C1 segment of cervical spinal cord (tissue), 14 donors: ENCODE data around the gene CEND1.

Experiments used
- DNase-seq, 14 donors: peaks; one replicate each; lab custom pipeline; 2025; lab: John Stamatoyannopoulos, UW

CEND1 gene

DNA sequence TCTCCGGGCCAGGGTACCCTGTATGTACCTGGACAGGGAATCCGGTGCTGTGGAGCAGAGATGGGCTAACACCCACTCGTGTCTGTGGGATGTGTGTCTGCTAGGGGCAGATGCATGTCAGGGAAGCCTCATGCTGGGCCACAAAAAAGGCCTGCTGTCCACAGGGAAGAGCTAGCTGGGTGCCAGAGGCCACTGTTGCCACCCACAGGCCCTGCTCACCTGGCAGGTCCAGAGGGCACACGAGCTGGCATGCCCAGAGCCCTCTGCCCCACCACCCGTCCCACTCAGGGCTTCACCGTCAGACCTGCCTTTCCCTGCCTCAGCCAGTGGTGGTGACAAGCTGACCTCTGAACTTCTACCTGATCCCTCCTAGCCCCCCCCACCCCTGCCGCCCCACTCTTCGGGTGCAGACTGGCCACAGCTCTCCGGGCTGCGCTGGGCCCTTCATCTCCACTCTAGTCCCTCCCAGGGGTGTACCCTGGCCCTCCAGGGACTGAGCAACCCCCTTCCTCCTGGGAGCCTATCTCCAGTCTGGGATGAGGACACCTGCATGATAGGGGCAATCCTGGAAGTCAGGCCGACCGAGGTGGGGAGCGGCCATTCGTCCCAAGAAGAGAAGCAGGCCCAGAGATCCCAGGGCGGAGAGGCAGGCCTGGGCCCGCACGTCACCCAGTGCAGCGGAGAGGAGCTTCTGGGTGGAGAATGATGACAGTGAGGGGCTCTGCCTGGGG, 6.8 kb upstream of the CEND1 start:
- no peak for DNase-seq

GRCh38 chr11:795634-796564, 6.0 kb upstream of the CEND1 start:
- DNase-seq: peak in 10 of 14 donors; percentile 10 to 78 (median 47)

GRCh38 chr11:794766-795633, 5.1 kb upstream of the CEND1 start:
- DNase-seq: peak in 1 of 14 donors; percentile 71

DNA sequence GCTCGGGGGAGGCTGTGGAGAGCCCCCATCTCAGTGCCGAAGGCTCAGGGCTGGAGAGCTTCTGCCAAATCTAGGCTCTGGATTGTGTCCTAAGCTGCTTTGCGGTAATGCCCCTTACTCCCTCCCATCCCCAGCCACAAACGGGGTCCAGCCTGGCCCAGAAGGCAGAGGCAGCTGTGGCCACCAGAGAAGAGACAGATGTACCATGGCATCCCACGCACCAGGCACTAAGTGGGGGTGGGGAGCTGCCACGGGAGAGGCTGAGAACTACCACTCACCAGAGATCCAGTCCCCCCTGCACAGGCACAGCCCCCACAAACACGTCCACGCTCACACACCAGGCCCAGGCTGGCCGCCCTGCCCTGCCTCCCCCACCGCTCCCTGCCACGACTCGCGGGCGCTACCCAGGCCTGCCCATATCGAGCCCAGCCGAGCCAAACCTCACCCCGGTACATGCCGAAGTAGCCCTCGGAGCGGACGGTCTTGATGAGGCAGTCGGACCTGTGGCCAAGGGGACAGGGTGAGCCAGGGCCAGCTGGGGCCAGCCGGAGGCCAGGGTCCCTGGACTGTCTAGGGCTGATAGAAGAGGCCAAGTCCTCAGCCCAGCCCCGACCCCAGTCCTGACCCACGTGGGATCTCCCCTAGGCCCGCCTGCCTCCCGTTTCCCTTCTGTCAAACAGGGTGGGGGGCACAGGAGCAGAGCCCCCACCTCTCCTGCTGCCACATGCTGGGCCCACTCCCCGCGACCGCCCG, 4.3 kb upstream of the CEND1 start:
- no peak for DNase-seq

DNA sequence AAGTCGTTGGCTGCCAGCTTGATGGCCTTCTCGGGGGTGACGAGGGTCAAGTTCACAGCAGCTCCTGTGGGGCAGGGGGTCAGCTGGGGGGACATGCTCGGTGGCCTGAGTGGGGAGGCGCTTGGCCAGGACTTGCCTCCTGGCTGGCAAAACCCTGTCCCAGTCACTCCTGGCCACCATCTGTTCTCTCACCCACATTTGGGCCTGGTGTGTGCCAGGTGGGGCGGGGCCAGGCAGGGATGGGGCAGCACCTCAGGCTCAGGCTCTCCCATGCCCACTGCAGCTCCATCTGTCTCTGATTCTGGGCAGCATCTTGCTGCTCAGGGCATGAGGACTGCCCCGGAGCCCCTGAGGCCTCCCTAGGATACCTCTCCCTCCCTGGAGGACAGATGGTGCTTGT, 3.7 kb upstream of the CEND1 start:
- DNase-seq: peak in 2 of 14 donors; percentile 55 to 97

DNA sequence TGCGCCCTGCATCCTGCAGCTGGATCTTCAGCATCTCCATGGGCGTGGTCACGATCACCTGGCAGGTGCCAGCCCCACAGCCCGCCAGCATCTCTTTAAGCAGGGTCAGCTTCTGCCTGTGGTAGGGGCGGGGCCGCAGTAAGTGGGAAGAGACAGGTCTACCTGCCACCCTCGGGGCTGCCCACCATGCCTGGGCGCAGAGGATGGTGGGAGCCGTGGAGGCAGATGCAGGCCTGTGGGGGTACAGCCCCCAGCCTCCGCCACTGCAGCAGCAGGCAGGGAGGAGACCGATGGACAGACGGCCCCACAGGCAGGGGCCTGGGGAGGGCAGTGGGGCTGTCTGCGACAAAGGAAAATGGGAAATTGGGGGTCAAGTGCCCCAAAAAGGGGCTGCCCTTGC, 3.0 kb upstream of the CEND1 start:
- DNase-seq: no peak

GRCh38 chr11:792535-792821, 2.6 kb upstream of the CEND1 start:
- no peak for DNase-seq

DNA sequence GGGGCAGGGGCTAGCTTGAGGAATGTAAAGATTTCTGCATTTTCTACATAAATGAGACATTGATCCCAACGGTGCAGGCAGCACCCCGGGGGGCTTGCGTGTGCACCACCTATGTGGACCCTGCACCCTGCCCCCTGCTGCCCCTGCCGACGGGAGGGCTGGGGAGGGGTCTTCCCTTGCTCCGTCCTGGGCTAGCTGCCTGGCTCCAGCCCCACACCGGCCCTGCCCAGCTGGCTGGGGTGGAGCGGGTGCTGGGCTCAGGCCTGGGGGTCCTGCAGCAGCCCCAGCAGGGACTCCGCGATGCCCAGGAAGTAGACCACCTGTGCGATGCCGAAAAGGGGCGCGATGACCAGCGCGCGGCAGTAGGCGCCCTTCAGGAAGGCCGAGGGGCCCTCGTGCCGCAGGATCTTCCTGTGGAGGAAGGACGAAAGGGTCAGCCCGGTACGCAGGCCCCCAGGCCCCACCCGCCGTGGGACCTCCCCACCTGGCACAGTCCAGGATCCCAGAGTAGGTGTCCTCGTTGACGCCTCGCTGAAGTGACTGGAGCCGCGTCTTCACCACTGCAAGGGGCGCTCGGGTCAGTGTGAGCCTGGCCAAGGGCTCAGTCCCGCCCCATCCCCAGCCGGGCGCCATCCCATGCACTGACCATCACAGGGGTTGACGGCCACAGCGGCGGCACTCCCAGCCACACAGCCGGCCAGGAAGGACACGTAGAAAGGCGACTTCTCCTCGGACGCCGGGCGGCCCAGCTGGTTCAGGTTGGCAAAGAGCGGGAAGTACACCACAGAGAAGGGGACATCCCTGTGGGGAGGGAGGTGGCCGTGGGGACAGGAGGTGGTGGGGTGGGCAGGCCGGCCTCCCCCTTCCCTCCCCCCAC, 2.0 kb upstream of the CEND1 start:
- DNase-seq: no peak

GRCh38 chr11:790721-791564, 1.1 kb upstream of the CEND1 start:
- DNase-seq: peak in 1 of 14 donors; percentile 39

DNA sequence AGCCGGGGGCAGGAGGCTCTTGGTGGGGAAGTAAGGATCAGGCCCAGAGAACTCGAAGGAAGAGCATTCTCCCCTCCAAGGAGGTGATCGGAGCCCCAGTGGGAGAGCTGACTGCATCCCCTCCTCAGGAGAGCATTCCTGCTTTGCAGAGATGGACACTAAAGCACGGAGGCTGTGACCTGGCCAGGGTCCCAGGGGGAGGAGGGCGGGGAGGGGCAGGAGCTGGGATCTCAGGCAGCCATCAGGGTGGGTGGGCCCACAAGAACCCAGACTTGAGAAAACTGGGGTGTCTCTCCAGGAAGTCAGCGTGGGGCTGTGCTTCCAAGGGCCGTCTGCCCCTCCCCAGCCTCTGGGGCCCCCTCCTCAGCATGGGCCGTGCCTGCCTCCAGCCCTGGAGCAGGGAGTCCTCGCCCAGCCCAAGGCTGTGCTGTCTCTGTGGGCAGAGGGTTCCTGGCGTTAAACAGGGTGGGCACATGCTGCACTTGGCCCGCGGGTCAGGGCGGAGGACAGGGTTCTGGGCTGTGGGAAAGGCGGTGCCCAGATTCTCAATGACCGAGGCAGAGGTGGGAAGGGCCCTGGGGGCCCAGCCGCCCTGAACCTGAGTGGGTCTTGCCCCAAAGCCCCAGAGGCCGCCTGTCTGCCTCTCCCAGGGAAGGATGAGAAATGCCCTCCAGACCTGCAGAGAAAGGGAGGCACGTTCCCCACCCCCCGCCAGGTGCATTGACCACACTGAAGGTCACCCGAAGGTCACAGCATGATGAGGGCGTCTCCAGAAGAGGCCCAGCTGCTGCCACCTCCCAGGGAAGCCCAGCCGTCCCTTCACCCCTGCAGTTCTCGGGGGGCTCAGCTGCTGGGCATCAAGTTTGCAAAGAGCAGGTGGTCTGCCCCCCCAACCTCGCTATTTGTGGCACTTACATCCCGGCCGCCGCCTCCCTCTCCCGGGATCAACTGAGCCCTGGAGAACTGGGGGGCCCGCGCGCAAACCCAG, 643 bp downstream of the CEND1 start:
- DNase-seq: peak in 1 of 14 donors; percentile 53

GRCh38 chr11:788009-788640, 1.8 kb downstream of the CEND1 start:
- DNase-seq: no peak

DNA sequence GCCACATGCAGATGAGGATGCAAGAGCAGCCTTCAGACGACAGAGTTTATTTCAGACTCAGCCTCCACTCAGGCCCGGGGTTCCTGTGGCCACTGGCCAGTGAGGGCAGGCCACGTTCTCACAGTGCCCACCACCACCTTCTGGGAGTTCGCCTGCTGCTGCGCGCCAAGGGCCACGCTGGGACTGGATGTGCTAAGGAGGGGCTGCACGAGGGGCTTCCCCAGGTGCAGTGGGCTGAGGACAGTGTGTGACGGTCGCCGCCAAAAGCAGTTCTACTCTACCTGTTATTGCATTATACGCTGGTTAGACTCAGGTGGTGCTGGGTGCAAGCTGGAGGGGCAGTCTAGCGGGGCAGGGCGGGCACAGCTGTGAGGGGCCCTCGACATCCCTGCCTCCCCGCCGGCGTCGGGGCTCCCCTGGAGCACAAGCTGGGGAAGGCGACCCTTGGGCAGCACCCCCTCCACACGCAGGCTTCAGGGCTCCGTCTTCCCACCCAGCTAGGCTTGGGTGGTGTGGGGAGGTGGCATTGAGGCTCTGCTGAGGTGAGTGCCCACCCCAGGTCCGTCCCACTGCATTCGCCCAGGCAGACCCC, 2.7 kb downstream of the CEND1 start:
- no peak for DNase-seq

DNA sequence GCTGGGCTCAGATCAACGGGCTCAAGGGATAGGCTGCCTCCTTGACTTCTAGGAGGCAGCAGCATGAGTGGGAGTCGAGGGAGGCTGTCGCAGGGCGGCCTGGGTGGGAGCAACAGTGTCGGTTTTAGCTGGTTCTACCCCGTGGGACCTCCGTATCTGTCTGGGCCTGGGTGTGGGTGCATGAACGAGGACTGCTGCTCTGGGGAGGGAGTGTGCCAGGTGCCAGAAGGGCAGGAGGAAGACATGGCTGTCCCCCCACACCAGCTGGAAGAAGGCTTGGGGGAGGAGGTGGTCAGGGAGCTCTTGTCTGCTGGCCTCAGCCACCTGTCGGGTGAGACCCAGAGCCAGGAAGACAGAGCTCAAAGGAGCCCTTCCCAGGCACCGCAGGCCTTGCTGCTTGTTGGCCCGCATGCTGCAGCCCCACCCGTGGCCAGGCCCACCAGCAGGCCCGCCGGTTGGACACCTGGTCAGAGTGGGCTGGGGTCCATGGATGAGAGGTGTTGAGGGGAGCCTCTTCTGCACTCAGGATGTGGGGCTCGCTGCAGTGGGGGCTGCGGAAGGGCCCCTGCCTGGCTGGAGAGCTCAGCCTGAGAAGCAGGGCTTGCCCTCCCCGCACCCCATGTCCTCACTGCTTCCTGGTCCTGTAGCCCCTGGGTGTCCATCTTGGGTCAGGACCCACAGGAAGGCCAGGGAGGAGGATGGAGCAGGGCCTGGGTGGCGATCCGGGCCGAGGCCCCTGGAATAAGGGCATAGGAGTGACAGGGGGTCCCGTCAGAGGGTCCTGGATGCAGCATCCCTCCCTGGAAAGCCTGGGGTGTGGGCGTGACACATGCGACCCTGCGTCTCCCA, 3.4 kb downstream of the CEND1 start:
- peak in 1 of 14 donors; percentile 65 for DNase-seq

DNA sequence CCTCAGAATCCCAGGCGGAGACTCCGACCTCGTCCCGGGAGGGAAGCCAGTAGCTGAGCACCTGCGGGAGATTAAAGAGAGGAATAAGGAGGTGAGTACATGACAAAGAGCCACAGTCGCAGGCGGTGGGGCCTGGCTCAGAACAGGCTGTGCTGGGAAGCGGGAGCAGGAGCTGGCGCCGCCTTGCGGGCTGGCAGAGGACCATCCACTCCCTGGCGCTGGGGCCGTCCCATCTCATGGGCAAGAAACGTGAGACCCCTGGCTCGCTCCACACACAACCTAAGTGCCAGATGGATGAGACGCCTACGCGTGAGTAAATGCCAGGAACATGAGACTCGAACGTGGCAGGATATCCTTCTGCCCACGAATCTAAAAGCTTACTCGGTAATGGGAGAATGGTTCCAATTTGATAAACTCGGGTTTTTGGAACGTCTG, 6.3 kb downstream of the CEND1 start:
- DNase-seq: peak in 12 of 14 donors; percentile 31 to 97 (median 62)

DNA sequence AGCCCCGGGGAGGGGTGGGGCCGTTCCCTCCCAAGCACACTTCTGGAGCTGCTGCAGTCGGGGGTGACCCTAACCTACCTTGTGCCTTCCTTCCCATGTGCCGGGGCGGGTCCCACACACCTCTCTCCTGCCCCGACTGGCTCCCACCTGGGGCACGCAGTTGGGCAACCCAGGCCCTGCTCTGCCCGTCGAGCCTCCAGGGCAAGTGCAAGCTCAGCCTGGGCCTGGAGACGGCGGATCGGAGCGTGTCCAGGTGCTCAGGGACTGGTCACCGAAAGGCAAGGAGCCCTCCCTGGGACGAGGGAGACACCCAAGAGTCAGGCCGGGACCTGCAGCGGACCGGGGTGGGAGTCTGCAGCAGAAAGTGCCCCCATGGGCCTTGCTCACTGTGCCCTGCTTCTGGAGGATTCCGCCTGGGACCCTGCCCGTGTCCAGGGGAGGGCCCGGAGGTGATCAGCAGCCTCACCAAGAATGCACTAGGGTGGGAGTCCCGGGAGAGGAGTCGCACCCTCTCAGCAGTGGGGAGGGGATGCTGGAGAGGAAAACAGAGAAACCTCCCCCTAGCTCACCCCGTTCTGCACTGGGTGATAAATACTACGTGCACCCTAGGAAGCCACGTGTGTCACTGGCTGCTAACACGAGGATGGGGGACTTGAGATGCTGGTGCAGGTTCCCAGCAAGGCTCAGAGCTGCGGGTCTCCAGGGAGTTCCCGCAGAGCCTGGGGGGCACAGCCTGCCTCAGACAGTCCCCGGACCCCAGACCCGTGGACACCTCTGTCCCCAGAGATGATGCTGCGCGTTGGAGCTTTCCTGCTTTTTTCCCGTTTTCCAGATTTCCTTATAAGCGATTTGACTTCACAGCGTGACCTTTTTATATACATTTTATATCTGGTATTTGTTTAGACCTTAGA, 7.4 kb downstream of the CEND1 start:
- DNase-seq: no peak
